D721Med (cell line): ENCODE measurements around the gene TMSB4X.
"Not testable (repeated sequence)": the region's sequence is repeated elsewhere in the genome, so short reads cannot be mapped to it uniquely, and the experiment has no call there.

Source experiments
- DNase-seq: peaks from one replicate; pipeline ENCODE4 v3.0.0; 2011; ENCODE audit warnings: low spot score; ENCODE audit not compliant: insufficient read length
- FAIRE-seq: peaks from 2 replicates; lab custom pipeline; 2011; peaks lifted over from hg19 to GRCh38; lab: Jason Lieb, UNC
- CTCF ChIP-seq: IDR thresholded peaks from 2 replicates; pipeline ENCODE4 v1.5.1; 2012; ENCODE audit warnings: mild to moderate bottlenecking, control low read depth; ENCODE audit not compliant: insufficient read depth; ENCODE audit errors: missing control alignments

Gene TMSB4X

GRCh38 chrX:12974796-12975669, at the start of gene TMSB4X:
Gene TMSB4X (plus strand): TSS chrX:12975110.
- FAIRE-seq (no peak), DNase-seq (peak; percentile 29)
- no peak for TF ChIP-seq CTCF

DNA sequence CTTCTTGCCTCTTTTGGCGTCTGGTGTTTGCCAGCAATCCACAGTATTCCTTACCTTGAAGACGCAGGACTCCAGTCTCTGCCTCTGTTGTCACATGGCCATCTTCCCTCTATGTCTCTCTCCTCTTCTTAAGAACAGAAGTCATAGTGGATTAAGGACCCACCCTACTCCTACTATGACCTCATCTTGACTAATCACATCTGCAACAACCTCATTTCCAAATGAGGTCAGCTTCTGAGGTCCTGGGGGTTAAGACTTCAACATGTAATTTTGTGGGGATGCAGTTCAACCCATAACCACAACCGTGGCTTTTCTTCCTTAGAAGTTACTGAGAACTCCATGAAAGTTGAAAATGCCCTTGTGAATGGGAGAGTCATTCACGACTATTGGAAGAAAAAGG, 45.2 kb upstream of the TMSB4X start:
- TF ChIP-seq CTCF = no peak
- DNase-seq = no peak
- FAIRE-seq = no peak

DNA sequence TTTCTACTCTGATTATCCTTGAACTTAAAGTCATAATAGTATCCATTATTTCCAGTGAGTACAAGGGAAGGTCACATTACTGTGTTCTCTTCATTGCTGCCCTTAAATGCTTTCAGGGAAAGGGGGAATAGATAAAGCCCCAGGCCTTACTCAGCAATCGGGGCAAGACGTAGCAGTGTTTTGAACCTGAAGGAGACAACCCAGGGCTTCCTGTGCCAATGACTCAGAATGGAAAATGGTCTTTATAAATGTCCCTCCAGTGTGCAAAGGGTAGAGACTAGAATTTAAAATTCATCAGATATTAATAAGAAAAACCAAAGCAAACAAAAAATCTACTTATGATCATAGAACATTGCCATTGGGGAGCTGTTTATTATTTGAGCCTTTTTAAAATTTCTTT, 44.8 kb upstream of the TMSB4X start:
- FAIRE-seq = no peak
- no peak for TF ChIP-seq CTCF
- no peak for DNase-seq

GRCh38 chrX:12932244-12932643, 42.7 kb upstream of the TMSB4X start:
- no peak for TF ChIP-seq CTCF
- no peak for DNase-seq
- FAIRE-seq = no peak

GRCh38 chrX:12934850-12935249, 40.1 kb upstream of the TMSB4X start:
- TF ChIP-seq CTCF = no peak
- FAIRE-seq (no peak), DNase-seq (no peak)

DNA sequence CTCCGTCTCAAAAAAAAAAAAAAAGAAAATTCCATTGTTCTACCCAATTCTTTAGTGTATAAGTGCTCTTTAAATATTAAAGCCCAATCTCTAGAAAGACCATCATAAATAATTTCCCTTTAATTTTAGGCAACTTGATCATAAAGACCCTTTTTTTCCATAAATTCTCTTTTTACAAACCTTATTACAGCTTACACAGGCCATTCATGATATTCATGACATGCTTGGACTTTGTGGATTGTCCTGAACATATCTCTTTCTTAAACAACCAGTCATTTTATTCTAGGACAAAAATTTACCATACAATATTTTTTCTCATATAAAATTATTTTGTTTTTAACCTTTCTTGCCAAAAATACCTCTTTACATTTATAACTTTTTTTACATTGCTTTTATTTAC, 38.0 kb upstream of the TMSB4X start:
- FAIRE-seq = no peak
- TF ChIP-seq CTCF = no peak
- no peak for DNase-seq

DNA sequence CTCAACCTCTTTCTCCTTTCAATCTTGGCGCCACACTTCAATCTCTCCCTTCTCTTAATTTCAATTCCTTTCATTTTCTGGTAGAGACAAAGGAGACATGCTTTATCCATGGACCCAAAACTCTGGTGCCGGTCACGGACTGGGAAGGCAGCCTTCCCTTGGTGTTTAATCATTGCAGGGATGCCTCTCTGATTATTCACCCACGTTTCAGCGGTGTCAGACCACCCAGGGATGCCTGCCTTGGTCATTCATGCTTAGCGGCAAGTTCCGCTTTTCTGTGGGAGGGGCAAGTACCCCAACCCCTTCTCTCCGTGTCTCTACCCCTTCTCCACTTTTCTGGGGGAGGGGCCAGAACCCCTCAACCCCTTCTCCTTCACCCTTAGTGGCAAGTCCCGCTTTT, 34.4 kb upstream of the TMSB4X start:
- DNase-seq, FAIRE-seq: not testable (repeated sequence)

DNA sequence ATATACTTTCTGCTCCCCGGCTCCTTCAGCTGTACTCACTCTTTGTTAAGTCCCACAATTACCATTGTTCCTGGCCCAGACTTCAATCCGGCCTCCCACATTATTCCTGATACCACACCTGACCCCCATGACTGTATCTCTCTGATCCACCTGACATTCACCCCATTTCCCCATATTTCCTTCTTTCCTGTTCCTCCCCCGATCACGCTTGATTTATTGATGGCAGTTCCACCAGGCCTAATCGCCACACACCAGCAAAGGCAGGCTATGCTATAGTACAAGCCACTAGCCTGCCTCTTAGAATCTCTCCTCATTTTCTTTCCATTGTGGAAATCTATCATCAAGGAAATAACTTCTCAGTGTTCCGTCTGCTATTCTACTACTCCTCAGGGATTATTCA, 31.3 kb upstream of the TMSB4X start:
- not testable (repeated sequence) for FAIRE-seq, DNase-seq

- DNase-seq, FAIRE-seq: not testable (repeated sequence)
These were observed 30.5 kb upstream of the TMSB4X start for GRCh38 chrX:12944452-12944851.
